HEK293 (cell line): ENCODE measurements around the gene ADK.
A peak's percentile ranks its signal among the peaks of the same experiment; 100 is the strongest.

Source experiments
- AEBP2 ChIP-seq: fragments of 450-650 bp; formaldehyde crosslinking; IDR thresholded peaks from 2 replicates; pipeline ENCODE4 v1.5.1; 2016; ENCODE audit warnings: missing biosample characterization, missing genetic modification characterization, borderline replicate concordance
- EGR2 ChIP-seq: fragments of 450-650 bp; formaldehyde crosslinking; IDR thresholded peaks from 2 replicates; pipeline ENCODE4 v1.5.1; 2016; ENCODE audit warnings: low read depth, missing biosample characterization, missing genetic modification characterization
- GLI2 ChIP-seq: fragments of 450-650 bp; formaldehyde crosslinking; IDR thresholded peaks from 2 replicates; pipeline ENCODE4; 2017; ENCODE audit warnings: missing biosample characterization, missing genetic modification characterization, low read depth, borderline replicate concordance
- GLIS1 ChIP-seq: fragments of 450-650 bp; formaldehyde crosslinking; IDR thresholded peaks from 2 replicates; pipeline ENCODE4 v1.5.1; 2016; ENCODE audit warnings: missing biosample characterization, missing genetic modification characterization
- HOXC10 ChIP-seq: sonication (generic); formaldehyde crosslinking; IDR thresholded peaks from 2 replicates; pipeline ENCODE4 v1.8.1; 2023; ENCODE audit warnings: mild to moderate bottlenecking, missing genetic modification reagents
- IKZF3 ChIP-seq: fragments of 450-650 bp; IDR thresholded peaks from 2 replicates; pipeline ENCODE4 v1.5.0; 2018; ENCODE audit warnings: missing biosample characterization, mild to moderate bottlenecking, missing genetic modification characterization, moderate library complexity
- KLF1 ChIP-seq: fragments of 450-650 bp; formaldehyde crosslinking; IDR thresholded peaks from 2 replicates; pipeline ENCODE4 v1.5.1; 2016; ENCODE audit warnings: missing biosample characterization, missing genetic modification characterization
- KLF10 ChIP-seq: fragments of 450-650 bp; IDR thresholded peaks from 2 replicates; pipeline ENCODE4 v1.5.1; 2018; ENCODE audit warnings: missing biosample characterization, mild to moderate bottlenecking, missing genetic modification characterization
- KLF9 ChIP-seq: fragments of 450-650 bp; formaldehyde crosslinking; IDR thresholded peaks from 2 replicates; pipeline ENCODE4 v1.5.1; 2016; ENCODE audit warnings: missing biosample characterization, missing genetic modification characterization, low read depth
- PRDM6 ChIP-seq: fragments of 450-650 bp; formaldehyde crosslinking; IDR thresholded peaks from 2 replicates; pipeline ENCODE4 v1.5.1; 2017; ENCODE audit warnings: missing biosample characterization, missing genetic modification characterization
- SP7 ChIP-seq: fragments of 450-650 bp; formaldehyde crosslinking; IDR thresholded peaks from 2 replicates; pipeline ENCODE4 v1.5.1; 2016; ENCODE audit warnings: missing biosample characterization, missing genetic modification characterization
- TCF7L2 ChIP-seq: IDR thresholded peaks from 2 replicates; pipeline ENCODE4 v1.6.1; 2011; ENCODE audit warnings: low read depth, mild to moderate bottlenecking, inconsistent platforms, low read length, moderate library complexity, borderline replicate concordance
- TRIM28 ChIP-seq: IDR thresholded peaks from 2 replicates; pipeline ENCODE4 v1.6.1; 2011; ENCODE audit warnings: low read length, control low read depth, borderline replicate concordance
- TSHZ1 ChIP-seq: fragments of 450-650 bp; formaldehyde crosslinking; IDR thresholded peaks from 2 replicates; pipeline ENCODE4 v1.5.1; 2016; ENCODE audit warnings: missing biosample characterization, missing genetic modification characterization, borderline replicate concordance
- YY1 ChIP-seq: fragments of 450-650 bp; formaldehyde crosslinking; IDR thresholded peaks from 2 replicates; pipeline ENCODE4 v1.5.1; 2018; ENCODE audit warnings: missing biosample characterization, missing genetic modification characterization
- ZNF112 ChIP-seq: fragments of 450-650 bp; formaldehyde crosslinking; IDR thresholded peaks from 2 replicates; pipeline ENCODE4 v1.5.0; 2017; ENCODE audit warnings: missing biosample characterization, missing genetic modification characterization
- ZNF114 ChIP-seq: fragments of 450-650 bp; formaldehyde crosslinking; IDR thresholded peaks from 2 replicates; pipeline ENCODE4 v1.5.0; 2017; ENCODE audit warnings: missing biosample characterization, missing genetic modification characterization
- ZNF174 ChIP-seq: fragments of 450-650 bp; formaldehyde crosslinking; IDR thresholded peaks from 2 replicates; pipeline ENCODE4 v1.5.0; 2017; ENCODE audit warnings: missing biosample characterization, mild to moderate bottlenecking, missing genetic modification characterization
- ZNF175 ChIP-seq: fragments of 450-650 bp; formaldehyde crosslinking; IDR thresholded peaks from 2 replicates; pipeline ENCODE4 v1.5.1; 2016; ENCODE audit warnings: missing biosample characterization, missing genetic modification characterization
- ZNF184 ChIP-seq: fragments of 450-650 bp; IDR thresholded peaks from 2 replicates; pipeline ENCODE4 v1.5.1; 2018; ENCODE audit warnings: missing biosample characterization, mild to moderate bottlenecking, missing genetic modification characterization
- ZNF214 ChIP-seq: fragments of 450-650 bp; formaldehyde crosslinking; IDR thresholded peaks from 2 replicates; pipeline ENCODE4 v1.5.1; 2017; ENCODE audit warnings: missing biosample characterization, mild to moderate bottlenecking, missing genetic modification characterization, borderline replicate concordance
- ZNF335 ChIP-seq: fragments of 450-650 bp; formaldehyde crosslinking; conservative IDR thresholded peaks from 2 replicates; pipeline ENCODE4 v1.5.1; 2016; ENCODE audit warnings: missing biosample characterization, missing genetic modification characterization
- ZNF354C ChIP-seq: fragments of 450-650 bp; formaldehyde crosslinking; IDR thresholded peaks from 2 replicates; pipeline ENCODE4 v1.5.1; 2016; ENCODE audit warnings: missing biosample characterization, missing genetic modification characterization, low read depth, borderline replicate concordance
- ZNF433 ChIP-seq: fragments of 450-650 bp; formaldehyde crosslinking; IDR thresholded peaks from 2 replicates; pipeline ENCODE4 v1.5.1; 2016; ENCODE audit warnings: missing biosample characterization, missing genetic modification characterization, low read depth
- ZNF473 ChIP-seq: fragments of 450-650 bp; formaldehyde crosslinking; IDR thresholded peaks from 2 replicates; pipeline ENCODE4 v1.5.1; 2017; ENCODE audit warnings: missing biosample characterization, missing genetic modification characterization
- ZNF501 ChIP-seq: fragments of 450-650 bp; formaldehyde crosslinking; IDR thresholded peaks from 2 replicates; pipeline ENCODE4 v1.5.1; 2016; ENCODE audit warnings: missing biosample characterization, missing genetic modification characterization
- ZNF549 ChIP-seq: fragments of 450-650 bp; IDR thresholded peaks from 2 replicates; pipeline ENCODE4 v1.5.1; 2018; ENCODE audit warnings: missing biosample characterization, missing genetic modification characterization, mild to moderate bottlenecking, inconsistent platforms, moderate library complexity
- ZNF558 ChIP-seq: fragments of 450-650 bp; formaldehyde crosslinking; IDR thresholded peaks from 2 replicates; pipeline ENCODE4 v1.5.1; 2016; ENCODE audit warnings: missing biosample characterization, missing genetic modification characterization
- ZNF571 ChIP-seq: fragments of 450-650 bp; formaldehyde crosslinking; IDR thresholded peaks from 2 replicates; pipeline ENCODE4 v1.5.0; 2017; ENCODE audit warnings: missing biosample characterization, missing genetic modification characterization
- ZNF626 ChIP-seq: fragments of 450-650 bp; sonication (Bioruptor Pico); formaldehyde crosslinking; IDR thresholded peaks from 2 replicates; pipeline ENCODE4 v1.5.1; 2018; ENCODE audit warnings: missing biosample characterization, missing genetic modification characterization, inconsistent platforms
- ZNF692 ChIP-seq: fragments of 450-650 bp; formaldehyde crosslinking; IDR thresholded peaks from 2 replicates; pipeline ENCODE4 v1.5.1; 2016; ENCODE audit warnings: missing biosample characterization, missing genetic modification characterization
- ZNF76 ChIP-seq: fragments of 450-650 bp; formaldehyde crosslinking; IDR thresholded peaks from 2 replicates; pipeline ENCODE4; 2016; ENCODE audit warnings: low read depth, missing biosample characterization, missing genetic modification characterization, borderline replicate concordance
- ZNF776 ChIP-seq: fragments of 450-650 bp; formaldehyde crosslinking; IDR thresholded peaks from 2 replicates; pipeline ENCODE4 v1.5.0; 2017; ENCODE audit warnings: missing biosample characterization, missing genetic modification characterization, borderline replicate concordance
- ZSCAN30 ChIP-seq: fragments of 450-650 bp; IDR thresholded peaks from 2 replicates; pipeline ENCODE4 v1.5.1; 2018; ENCODE audit warnings: missing biosample characterization, mild to moderate bottlenecking, missing genetic modification characterization, moderate library complexity

The ADK gene

GRCh38 chr10:74418285-74418872 is 267.4 kb downstream of the ADK start (continued):
- TF ChIP-seq TSHZ1 (tag by site-specific recombination) (peak; percentile 78), ZNF692 (tag by site-specific recombination) (peak; percentile 88), ZNF76 (tag by site-specific recombination) (peak; percentile 35; the same call in 1 of the 2 replicates), SP7 (peak; percentile 100), TRIM28 (peak; percentile 97), ZNF184 (tag by site-specific recombination) (peak; percentile 59; the same call in 1 of the 2 replicates), ZNF571 (tag by site-specific recombination) (no peak), ZNF354C (tag by site-specific recombination) (no peak), ZNF549 (tag by site-specific recombination) (no peak), ZNF776 (tag by site-specific recombination) (no peak), KLF1 (tag by site-specific recombination) (peak; percentile 90), ZNF112 (tag by site-specific recombination) (no peak), IKZF3 (tag by site-specific recombination) (peak; percentile 64), ZNF473 (tag by site-specific recombination) (no peak), YY1 (tag by site-specific recombination) (peak; percentile 71), ZNF558 (tag by site-specific recombination) (peak; percentile 58; the same call in 1 of the 2 replicates), ZNF335 (peak; percentile 80), TCF7L2 (peak; percentile 69; the same call in 1 of the 2 replicates), AEBP2 (no peak), GLI2 (peak; percentile 75; the same call in 1 of the 2 replicates), ZNF433 (tag by site-specific recombination) (no peak), ZNF626 (tag by site-specific recombination) (0 out of 2 replicates have a peak, but pooled peaks have one; percentile 9), KLF9 (tag by site-specific recombination) (no peak), ZNF175 (tag by site-specific recombination) (no peak), KLF10 (tag by site-specific recombination) (peak; percentile 48; the same call in 1 of the 2 replicates), ZNF114 (tag by site-specific recombination) (no peak), EGR2 (tag by site-specific recombination) (no peak), ZNF214 (tag by site-specific recombination) (no peak), PRDM6 (peak; percentile 100), HOXC10 (CRISPR knock-in tag) (no peak), ZNF501 (tag by site-specific recombination) (peak; percentile 59; the same call in 1 of the 2 replicates), ZSCAN30 (tag by site-specific recombination) (peak; percentile 83), GLIS1 (tag by site-specific recombination) (peak; percentile 25; the same call in 1 of the 2 replicates), ZNF174 (tag by site-specific recombination) (no peak)
